ENCODE data around the gene CENPW.

DNA sequence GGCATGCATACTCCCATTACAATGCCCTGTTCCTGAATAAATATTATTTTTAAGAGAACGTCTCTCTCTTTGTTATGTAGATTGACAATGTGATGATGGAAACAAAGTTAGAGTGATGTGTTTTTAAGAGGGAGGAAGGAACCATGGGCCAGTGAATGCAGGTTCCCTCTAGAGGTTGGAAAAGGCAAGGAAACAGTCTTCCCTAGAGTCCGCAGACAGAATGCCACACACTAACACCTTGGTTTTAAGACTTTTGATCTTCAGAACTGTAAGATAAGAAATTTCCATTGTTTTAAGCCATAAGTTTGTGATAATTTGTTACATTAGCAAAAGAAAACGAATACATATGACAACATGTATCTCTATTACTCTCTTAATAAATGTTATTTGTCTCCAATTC, 4.7 kb upstream of the CENPW start:
- no peak for TF ChIP-seq TAF1 (IDR thresholded peaks at IDR 0.05; ENCODE audit: borderline replicate concordance, insufficient read depth, low read length)
- TF ChIP-seq SIN3A (IDR thresholded peaks at IDR 0.05; ENCODE audit: borderline replicate concordance, insufficient read depth, low read length), result no peak
- no peak for TF ChIP-seq POLR2AphosphoS5 (IDR thresholded peaks at IDR 0.05; ENCODE audit: low read depth, low read length)
- TF ChIP-seq, protein P1, sequence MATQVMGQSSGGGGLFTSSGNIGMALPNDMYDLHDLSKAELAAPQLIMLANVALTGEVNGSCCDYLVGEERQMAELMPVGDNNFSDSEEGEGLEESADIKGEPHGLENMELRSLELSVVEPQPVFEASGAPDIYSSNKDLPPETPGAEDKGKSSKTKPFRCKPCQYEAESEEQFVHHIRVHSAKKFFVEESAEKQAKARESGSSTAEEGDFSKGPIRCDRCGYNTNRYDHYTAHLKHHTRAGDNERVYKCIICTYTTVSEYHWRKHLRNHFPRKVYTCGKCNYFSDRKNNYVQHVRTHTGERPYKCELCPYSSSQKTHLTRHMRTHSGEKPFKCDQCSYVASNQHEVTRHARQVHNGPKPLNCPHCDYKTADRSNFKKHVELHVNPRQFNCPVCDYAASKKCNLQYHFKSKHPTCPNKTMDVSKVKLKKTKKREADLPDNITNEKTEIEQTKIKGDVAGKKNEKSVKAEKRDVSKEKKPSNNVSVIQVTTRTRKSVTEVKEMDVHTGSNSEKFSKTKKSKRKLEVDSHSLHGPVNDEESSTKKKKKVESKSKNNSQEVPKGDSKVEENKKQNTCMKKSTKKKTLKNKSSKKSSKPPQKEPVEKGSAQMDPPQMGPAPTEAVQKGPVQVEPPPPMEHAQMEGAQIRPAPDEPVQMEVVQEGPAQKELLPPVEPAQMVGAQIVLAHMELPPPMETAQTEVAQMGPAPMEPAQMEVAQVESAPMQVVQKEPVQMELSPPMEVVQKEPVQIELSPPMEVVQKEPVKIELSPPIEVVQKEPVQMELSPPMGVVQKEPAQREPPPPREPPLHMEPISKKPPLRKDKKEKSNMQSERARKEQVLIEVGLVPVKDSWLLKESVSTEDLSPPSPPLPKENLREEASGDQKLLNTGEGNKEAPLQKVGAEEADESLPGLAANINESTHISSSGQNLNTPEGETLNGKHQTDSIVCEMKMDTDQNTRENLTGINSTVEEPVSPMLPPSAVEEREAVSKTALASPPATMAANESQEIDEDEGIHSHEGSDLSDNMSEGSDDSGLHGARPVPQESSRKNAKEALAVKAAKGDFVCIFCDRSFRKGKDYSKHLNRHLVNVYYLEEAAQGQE (IDR thresholded peaks at IDR 0.05; ENCODE audit: insufficient read depth in 1 of 2, low read depth in 2 of 2, low read length in 2 of 2), result no peak
- no peak for TF ChIP-seq FOXP2 (optimal IDR thresholded peaks at IDR 0.05; ENCODE audit: borderline replicate concordance, extremely low read depth, extremely low read length, insufficient read depth)
